Astrocyte of the spinal cord (primary cell): ENCODE data around the gene SLC2A1.

Source experiments
- DNase-seq: peaks from one replicate; pipeline ENCODE4 v3.0.0; 2011; ENCODE audit warnings: low read depth, low spot score
- H3K4me3 ChIP-seq: 2 replicates; pipeline ENCODE4 v1.5.1; 2011; ENCODE audit warnings: low read depth, mild to moderate bottlenecking, low read length, moderate library complexity
- CTCF ChIP-seq: IDR thresholded peaks from 2 replicates; pipeline ENCODE4 v1.5.1; 2012; ENCODE audit warnings: low read depth, mild to moderate bottlenecking, low read length, inconsistent platforms
- in situ Hi-C: cut with HindIII; loops from 2 replicates; pipeline ENCODE4 v1.10.0; 2017; ENCODE audit warnings: low sequenced_read_pairs

Gene SLC2A1

DNA sequence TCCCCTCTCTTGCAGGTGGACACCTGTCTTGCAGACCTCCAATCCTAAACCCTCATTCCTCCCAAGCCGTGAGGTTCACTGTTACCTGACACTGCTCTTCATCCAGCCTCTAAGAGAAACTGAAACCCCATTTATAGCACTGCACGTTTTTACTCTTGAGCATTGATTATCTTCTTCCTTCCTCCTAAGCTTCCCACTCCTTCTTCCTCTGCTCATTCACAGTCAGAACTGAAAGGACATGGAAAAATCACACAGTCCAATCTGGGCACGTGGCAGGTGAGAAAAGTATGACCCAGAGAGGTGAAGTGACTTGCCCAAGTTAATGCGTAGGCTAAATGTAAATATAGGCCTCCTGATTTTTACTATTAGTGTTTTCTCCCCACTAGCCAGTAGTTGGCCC, 43.4 kb upstream of the SLC2A1 start:
- no peak for DNase-seq
- TF ChIP-seq CTCF = no peak
- in situ Hi-C loops = no loop called here
- no peak overlapping the region for H3K4me3 ChIP-seq

DNA sequence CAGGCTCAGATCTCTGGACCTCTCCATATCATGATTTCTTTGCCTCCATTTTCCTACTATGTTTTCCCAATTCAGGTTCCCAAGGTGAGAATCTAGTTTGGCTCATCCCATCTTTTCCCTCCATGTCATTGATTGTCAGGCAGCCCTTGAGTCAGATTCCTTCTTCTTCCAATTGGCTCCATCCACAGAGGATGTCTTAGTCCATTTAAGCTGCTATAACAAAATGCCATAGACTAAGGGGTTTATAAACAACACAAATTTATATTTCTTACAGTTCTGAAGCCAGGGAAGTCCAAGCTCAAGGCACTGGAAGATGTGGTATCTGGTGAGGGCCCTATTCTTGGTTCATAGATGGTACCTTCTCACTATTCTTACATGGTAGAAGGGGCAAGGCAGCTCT, 42.8 kb upstream of the SLC2A1 start:
- DNase-seq = no peak
- no peak overlapping the region for H3K4me3 ChIP-seq
- TF ChIP-seq CTCF = no peak
- in situ Hi-C loops = no loop called here

GRCh38 chr1:43000271-43000670, 41.6 kb upstream of the SLC2A1 start:
- DNase-seq = no peak
- in situ Hi-C loops = no loop called here
- H3K4me3 ChIP-seq = no peak overlapping the region
- no peak for TF ChIP-seq CTCF

DNA sequence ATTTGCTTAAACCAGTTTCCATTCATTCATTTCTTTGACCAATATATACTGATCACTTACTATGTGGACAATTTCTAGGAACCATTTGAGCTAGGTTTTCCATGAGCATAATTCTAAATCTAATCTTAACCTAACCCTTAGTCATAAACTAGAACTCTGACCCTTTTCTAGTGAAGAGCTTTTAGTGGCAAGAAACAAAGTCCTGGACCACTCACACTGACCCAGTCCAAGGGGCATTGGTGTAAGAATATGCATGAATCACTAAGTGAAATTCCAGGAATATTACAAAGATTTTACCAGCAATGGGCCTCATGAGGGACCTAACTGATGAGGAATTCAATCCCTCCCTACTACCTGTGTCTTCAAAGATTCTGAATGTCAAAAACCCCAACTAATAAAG, 40.6 kb upstream of the SLC2A1 start:
- peak; percentile 17 for DNase-seq
- in situ Hi-C loops = no loop called here

GRCh38 chr1:42998386-42998785, 39.7 kb upstream of the SLC2A1 start:
- TF ChIP-seq CTCF = no peak
- no peak overlapping the region for H3K4me3 ChIP-seq
- in situ Hi-C loops = no loop called here
- peak; percentile 27 for DNase-seq

More for the DNA sequence above, 40.6 kb upstream of the SLC2A1 start:
- H3K4me3 ChIP-seq = no peak overlapping the region
- TF ChIP-seq CTCF = no peak

GRCh38 chr1:42996384-42996970, 37.8 kb upstream of the SLC2A1 start:
- no peak for TF ChIP-seq CTCF
- no peak overlapping the region for H3K4me3 ChIP-seq
- in situ Hi-C loops = no loop called here
- no peak for DNase-seq
